HG02943 (cell line): ENCODE results near the gene PLOD2.

Experiments
- ATAC-seq: cut with Tn5 transposase; IDR thresholded peaks from one replicate; pipeline ENCODE4 v1.9.1; 2021; ENCODE audit warnings: mild to moderate bottlenecking, low read depth, moderate library complexity; ENCODE audit not compliant: unreplicated experiment

Gene PLOD2

GRCh38 chr3:146166826-146167225 lies 5.8 kb upstream of the PLOD2 start:
- ATAC-seq = no peak

DNA sequence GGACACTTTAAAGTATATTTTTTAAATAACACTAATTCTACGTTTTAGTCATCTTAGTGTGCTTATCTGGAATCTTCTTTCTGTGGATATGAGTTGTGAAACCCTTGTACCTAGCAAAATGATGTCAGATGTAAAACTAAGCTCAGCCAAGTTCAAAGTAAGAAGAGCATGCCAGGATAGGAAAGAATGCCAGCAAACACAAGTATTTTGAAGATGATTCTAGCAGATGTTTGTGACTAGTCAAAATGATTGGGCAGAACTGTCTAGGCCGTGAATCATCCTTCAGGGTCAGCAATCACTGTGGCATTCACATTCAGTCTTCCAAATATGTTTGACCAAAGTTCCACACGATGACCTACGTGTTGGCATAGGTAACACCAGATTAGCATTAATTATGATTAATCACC lies 5.4 kb upstream of the PLOD2 start:
- no peak for ATAC-seq

GRCh38 chr3:146165877-146166276 lies 4.9 kb upstream of the PLOD2 start:
- no peak for ATAC-seq

- ATAC-seq = no peak
Observed at GRCh38 chr3:146164971-146165769, 4.2 kb upstream of the PLOD2 start.

- ATAC-seq = no peak
Observed at GRCh38 chr3:146164506-146164905, 3.5 kb upstream of the PLOD2 start.

DNA sequence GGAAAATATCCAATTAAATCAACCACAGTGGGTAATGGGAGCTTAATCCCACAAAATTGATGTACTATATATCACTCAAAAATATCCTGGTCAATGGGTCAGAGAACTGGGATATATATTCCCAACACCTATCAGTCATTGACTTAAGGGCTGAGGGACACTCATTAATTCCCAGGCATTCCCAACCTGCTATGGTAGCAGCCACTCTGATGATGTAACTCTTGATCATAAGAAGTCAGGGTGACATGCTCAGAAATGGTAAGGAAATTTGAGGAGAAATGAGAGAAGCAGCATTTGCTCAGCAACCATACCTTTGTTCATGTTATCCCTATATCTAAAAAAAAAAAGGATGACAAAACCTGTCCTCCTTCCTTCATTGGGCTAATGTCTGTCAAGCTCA lies 3.1 kb upstream of the PLOD2 start:
- no peak for ATAC-seq

DNA sequence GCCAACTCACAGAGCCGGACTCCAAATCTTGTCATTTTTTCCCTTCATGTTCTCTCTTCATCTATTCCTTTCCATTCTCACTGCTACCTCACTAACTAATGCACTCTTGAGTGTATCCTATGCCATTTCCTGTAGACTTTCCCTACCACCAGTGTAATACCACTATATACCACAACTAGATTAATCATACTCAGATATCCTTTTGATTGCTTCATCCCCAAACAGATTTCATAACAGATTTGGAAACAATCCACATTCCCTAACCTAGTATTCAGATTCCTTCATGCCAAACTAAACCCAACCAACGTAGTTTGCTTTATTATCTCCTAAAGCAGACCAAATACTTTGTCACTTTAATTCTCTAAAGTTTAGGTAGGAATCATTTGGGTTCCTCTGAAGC lies 2.6 kb upstream of the PLOD2 start:
- ATAC-seq = no peak

DNA sequence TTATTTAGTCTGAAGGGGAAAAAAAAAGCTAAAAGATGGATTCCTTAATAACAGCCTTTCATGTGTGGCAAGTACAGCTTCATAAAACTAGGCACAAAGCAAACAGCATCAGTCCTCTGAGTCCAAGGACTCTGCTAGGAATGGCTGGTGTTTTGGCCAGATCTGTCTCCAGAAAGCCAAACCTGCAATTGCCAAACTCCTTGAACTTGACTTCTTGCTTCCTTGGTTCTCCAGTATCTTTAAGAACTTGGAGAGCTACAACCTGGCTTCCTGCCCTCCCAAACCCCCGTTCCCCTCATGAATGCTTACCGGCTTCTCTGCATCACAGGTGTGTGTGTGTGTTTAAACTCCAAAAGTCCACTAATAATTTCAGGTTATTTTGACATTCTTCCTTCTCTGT lies 1.6 kb upstream of the PLOD2 start:
- no peak for ATAC-seq

DNA sequence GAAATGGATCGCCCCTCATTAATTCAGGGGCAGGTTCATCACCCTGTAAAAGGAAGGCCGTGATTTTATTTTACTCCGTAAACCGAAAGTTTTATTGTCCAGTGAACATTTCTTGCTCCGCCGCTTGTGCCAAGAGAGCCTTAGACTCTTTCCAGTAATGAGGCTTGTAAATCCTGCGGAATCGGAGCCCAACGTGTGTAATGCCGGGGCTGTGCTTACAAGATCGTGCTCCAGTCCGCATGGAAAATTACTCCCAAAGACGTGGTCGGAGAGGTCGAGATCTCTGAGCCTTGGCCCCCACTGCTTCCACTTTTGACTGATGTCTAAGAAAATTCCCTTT lies 649 bp upstream of the PLOD2 start:
- ATAC-seq = no peak

DNA sequence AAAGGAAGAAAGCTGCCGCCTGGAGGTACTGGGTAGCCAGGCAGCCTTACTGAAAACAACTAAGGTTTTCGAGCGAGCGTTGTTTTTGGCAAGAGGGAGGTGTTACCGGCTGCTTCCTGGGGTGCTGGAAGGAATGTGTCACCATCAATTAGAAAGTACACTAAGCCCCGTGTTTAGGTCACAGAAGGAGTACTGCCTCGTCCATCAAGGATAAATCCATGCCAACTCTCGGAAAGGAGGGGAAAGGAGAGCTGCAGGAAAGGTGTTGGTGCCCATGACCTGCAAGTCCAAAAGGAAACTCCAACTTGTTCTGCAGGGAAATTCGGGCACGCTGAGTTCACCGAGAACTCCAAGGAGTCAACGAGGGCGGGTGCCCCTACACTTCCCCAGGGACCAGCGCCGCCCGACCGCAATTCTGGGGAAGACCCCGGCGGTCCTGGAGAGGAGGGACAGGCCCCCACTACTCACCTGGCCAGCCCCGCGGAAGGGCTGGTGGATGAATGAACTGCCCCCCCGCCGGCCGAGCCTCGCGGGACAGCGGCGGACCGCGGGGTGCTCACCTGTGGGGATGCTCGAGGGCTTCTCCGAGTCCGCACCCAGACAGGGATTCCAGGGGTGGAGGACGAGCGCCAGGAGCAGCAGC lies 542 bp downstream of the PLOD2 start:
- ATAC-seq = peak; percentile 14

DNA sequence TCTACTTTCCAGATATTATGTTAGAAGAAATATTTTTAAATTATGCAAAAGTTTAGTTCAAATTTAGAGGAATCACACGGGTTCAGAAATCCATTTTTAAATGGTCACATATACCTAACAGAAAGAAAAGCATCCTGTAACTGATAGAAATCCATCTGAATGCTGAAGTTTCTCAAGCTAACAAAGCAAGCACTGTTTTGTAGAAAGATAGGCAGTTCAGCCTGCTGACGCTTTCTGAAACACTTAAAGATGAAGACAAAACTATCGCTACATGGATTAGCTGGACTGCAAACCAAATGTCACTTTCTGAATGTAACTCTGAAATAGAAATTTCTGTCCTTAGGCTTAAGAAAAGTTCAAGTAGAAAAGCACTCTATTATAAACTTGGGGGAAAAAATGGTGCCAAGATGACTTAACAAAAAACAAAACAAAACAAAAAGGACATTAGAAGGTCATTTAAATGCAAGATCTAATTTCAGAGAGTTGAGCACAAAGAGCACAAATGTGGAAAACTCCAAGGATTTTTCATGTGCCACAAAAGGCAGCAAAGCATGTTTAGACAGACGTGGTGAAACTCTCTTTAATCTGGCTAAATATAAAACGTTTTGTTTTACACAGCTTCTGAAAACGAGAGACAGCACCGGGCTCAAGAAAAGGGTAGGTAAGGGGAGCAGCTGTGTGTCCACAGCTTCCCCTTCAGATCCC lies 1.2 kb downstream of the PLOD2 start:
- ATAC-seq = no peak

DNA sequence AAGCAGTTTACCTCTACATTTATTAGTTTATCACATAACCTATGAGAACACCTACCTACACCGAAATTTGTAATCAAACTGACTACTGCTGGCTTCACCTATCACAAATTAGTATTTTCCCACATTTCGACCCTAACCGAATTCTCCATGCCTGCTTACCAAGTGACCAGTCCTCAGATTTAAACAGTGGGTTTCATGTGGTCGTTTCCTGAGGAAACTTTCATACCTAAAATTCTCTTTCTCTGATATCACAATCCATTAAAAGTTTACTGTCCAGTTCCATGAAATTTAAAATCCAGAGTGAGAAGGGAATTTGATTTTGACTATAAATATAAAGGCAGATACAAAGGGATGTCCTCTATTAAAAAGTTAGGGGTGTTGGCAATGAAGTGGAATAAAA lies 1.9 kb downstream of the PLOD2 start:
- no peak for ATAC-seq

DNA sequence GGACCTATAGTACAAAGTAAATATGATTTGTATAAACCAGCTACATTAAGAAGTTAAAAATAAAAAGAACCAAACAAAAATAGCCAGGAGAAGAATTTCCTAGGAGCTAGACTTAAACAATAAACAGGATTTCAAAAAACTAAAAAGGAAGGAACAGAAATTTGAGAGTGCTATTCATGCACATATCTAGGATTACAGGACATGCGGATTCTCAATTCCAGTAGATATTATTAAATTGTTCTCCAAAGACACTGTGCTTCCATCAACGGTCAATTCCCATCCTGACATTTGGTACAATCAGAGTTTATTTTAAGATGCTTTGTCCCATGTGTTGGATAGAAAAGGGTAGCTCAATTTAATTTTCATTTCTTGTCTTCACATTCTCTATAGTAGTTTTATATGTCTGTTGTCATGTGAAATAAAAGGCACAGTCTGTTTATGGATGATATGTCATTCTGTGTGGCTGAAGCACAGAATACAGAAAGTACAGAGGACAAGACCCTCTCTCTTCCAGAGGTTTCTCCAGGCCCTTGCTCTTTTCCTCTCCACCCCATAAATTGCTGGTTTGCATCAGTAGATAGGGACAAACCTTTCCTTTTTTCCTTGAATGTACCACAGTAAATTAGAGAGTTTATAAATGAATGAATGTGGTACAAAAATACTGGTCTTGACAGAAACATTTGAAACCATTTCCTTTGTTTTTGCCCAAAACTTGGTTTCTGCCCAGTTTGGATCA lies 3.5 kb downstream of the PLOD2 start:
- no peak for ATAC-seq

DNA sequence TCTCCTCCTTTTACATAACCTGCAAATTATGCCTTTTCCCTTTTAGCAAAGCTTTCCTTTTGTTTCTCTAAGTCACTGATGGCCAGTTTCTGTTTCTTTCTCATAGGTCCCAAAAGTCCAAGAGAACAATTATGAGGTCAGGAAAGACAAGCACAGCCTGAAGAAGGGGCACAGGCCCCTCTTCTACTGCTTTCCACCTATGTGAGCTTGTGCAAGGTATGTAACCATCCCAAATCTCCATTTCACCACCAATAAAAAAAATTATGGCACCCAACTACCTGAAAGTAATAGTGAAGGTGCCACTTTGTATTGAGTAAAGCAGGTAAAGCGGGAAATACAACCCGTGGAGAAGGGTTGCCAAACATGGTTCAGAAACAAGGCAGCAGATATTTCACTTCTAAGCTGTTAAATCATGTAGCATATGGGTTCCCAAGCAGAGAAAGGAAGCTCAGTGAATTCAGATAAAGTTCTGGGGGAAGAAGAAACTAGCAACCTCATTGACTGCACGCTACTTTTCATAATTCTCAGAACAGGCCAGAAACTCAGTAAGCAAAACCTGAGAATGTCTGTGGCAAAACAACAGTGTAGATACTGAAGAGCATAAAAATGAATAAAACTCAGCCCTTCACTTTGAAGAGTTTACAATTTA lies 4.2 kb downstream of the PLOD2 start:
- no peak for ATAC-seq

- ATAC-seq = no peak
Observed at GRCh38 chr3:146156095-146156494, 4.9 kb downstream of the PLOD2 start.

GRCh38 chr3:146154995-146155394 lies 6.0 kb downstream of the PLOD2 start:
- no peak for ATAC-seq

DNA sequence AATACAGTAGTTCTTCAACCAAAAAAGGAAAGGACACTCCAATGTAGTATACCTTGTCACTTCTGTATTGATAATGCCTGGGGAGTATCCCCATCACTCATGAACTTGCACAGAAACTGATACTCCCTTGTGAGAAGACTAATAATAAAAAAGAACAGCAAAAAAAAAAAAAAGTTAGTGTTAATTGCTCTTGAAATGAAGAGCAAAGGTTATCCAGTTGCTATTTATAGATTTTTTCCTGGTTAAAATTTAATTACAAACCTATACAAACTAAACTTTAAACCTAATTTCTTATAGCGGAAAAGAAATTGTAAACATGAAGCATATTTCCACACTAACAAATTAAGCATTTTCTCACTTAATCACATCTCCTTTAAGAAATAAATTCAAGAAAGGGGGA lies 6.7 kb downstream of the PLOD2 start:
- no peak for ATAC-seq

DNA sequence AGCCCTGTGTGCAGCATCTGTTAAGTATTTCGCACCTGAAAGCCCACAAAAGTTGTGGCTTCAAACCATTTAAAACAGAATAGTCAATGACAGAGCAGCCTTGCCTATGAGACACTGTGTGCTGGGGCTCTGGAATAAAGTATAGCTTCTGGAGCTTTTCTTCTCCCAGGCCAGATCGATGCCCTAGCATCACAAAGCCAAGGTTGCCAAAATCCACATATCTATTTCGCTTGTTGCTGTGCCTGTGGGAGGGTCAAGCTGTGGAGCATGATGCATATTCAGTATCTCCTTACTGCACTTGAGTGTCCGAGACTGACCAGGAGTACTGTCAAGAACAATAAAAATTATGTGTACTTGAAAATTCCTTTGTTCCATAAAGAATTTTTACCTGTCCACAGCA lies 7.6 kb downstream of the PLOD2 start:
- ATAC-seq = no peak

- no peak for ATAC-seq
Observed at GRCh38 chr3:146152834-146153233, 8.2 kb downstream of the PLOD2 start.

- ATAC-seq = no peak
Observed at GRCh38 chr3:146148468-146148931, 12.5 kb downstream of the PLOD2 start.

DNA sequence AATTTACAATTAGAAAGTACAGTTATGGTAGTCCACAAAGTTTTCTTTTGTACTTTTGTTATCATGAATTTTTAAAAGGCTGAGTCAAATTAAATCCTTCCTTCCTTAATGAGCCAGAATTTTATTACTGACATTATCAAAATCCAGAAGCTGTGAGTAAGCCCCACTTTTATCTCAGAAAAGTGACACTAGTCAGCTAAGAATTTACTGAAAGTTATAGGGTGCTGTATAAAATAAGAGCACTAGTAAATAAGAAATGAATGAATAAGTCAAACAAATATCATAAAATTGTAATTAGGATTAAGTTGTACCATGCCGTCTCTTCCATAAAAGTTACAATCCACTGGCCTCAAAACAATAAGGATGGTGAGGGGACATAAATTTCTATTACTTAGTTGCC lies 15.3 kb downstream of the PLOD2 start:
- ATAC-seq = no peak
